Activated naive CD8-positive, alpha-beta T cell treated with anti-CD3 and anti-CD28 coated beads, Interleukin-2, amount 10 ng/mL, durations not matched to agents 7 days and 5 days (primary cell): Measurements from ENCODE around the gene CD46. TPM values are rescaled to one million over a fixed set of nuclear protein-coding genes. Genes with fewer than 3 reads are reported as not detected.
A peak's percentile ranks its signal among the peaks of the same experiment; 100 is the strongest.
"Not testable (repeated sequence)": the region's sequence is repeated elsewhere in the genome, so short reads cannot be mapped to it uniquely, and the experiment has no call there.

Experiments used
- ATAC-seq: fragments of 150-1000 bp; cut with Tn5 transposase; one replicate; pipeline ENCODE4 v1.10.0; 2021; ENCODE audit warnings: low read depth, moderate library complexity
- POLR2A ChIA-PET: fragments of 350-600 bp; sonication (Branson Sonifier 250); formaldehyde crosslinking; loops from one replicate; lab custom pipeline; 2021; ENCODE audit warnings: antibody characterized with exemption; lab: Charles Lee
- DNase-seq: peaks from one replicate; pipeline ENCODE4 v3.0.0; 2021
- H3K27ac Mint-ChIP-seq: one replicate; pipeline ENCODE4 v1.8.0; 2022; ENCODE audit warnings: mild to moderate bottlenecking, mixed read lengths
- H3K27me3 Mint-ChIP-seq: one replicate; pipeline ENCODE4 v1.8.0; 2022; ENCODE audit warnings: mild to moderate bottlenecking, moderate library complexity, mixed read lengths
- H3K36me3 Mint-ChIP-seq: one replicate; pipeline ENCODE4 v1.8.0; 2021; ENCODE audit warnings: mild to moderate bottlenecking, mixed read lengths
- H3K4me1 Mint-ChIP-seq: one replicate; pipeline ENCODE4 v1.8.0; 2021; ENCODE audit warnings: mixed read lengths
- H3K4me3 Mint-ChIP-seq: one replicate; pipeline ENCODE4 v1.8.0; 2022; ENCODE audit warnings: mild to moderate bottlenecking, moderate library complexity, mixed read lengths
- H3K9me3 Mint-ChIP-seq: one replicate; pipeline ENCODE4 v1.8.0; 2021; ENCODE audit warnings: mixed read lengths
- total RNA-seq, 2 experiments: library from RNA; stranded (reverse); gene quantifications; one replicate each; pipeline ENCODE4 v1.2.3, GENCODE V29; 2021

The CD46 gene
- total RNA-seq, 2 experiments from 2014 or later = 146 to 151 TPM

GRCh38 chr1:207755846-207756693 lies 4.2 kb downstream of the CD46 start:
- Mint-ChIP-seq H3K9me3 (no peaks in the 10 kb centered on the region), H3K4me1 (peaks cover 44% of the 10 kb centered on the region), H3K27me3 (no peaks in the 10 kb centered on the region), H3K27ac (peak overlapping the region; percentile 36), H3K4me3 (no peak overlapping the region), H3K36me3 (peaks cover 24% of the 10 kb centered on the region)
- POLR2A ChIA-PET = interaction anchor here (1.3 kb wide), 1 partner anchor 207 kb away, joined by 3 read pairs; no protein-coding TSS in a partner anchor
- ATAC-seq = no peak
- DNase-seq = no peak

GRCh38 chr1:207762622-207763021 lies 10.8 kb downstream of the CD46 start:
- H3K36me3 Mint-ChIP-seq = peaks cover 56% of the 10 kb centered on the region
- DNase-seq (no peak), ATAC-seq (no peak)
- POLR2A ChIA-PET = no interaction called here
- H3K4me1 Mint-ChIP-seq = peaks cover 6% of the 10 kb centered on the region
- no peak overlapping the region for H3K27ac Mint-ChIP-seq
- no peak overlapping the region for H3K4me3 Mint-ChIP-seq
- no peaks in the 10 kb centered on the region for H3K9me3 Mint-ChIP-seq
- no peaks in the 10 kb centered on the region for H3K27me3 Mint-ChIP-seq

- H3K4me1 Mint-ChIP-seq = peaks cover 2% of the 10 kb centered on the region
Observed at GRCh38 chr1:207763091-207763490, 11.2 kb downstream of the CD46 start.

GRCh38 chr1:207763972-207764371 lies 12.1 kb downstream of the CD46 start:
- ATAC-seq (no peak), DNase-seq (no peak)
- Mint-ChIP-seq H3K4me1 (peaks cover 3% of the 10 kb centered on the region), H3K4me3 (no peak overlapping the region), H3K36me3 (peaks cover 60% of the 10 kb centered on the region), H3K27ac (no peak overlapping the region), H3K27me3 (no peaks in the 10 kb centered on the region), H3K9me3 (no peaks in the 10 kb centered on the region)
- POLR2A ChIA-PET = no interaction called here

More at GRCh38 chr1:207763091-207763490, 11.2 kb downstream of the CD46 start:
- POLR2A ChIA-PET = no interaction called here
- no peaks in the 10 kb centered on the region for H3K27me3 Mint-ChIP-seq
- no peak for ATAC-seq
- H3K4me3 Mint-ChIP-seq = no peak overlapping the region
- H3K36me3 Mint-ChIP-seq = peaks cover 56% of the 10 kb centered on the region
- no peaks in the 10 kb centered on the region for H3K9me3 Mint-ChIP-seq
- no peak for DNase-seq
- no peak overlapping the region for H3K27ac Mint-ChIP-seq

GRCh38 chr1:207766569-207766968 lies 14.7 kb downstream of the CD46 start:
- Mint-ChIP-seq H3K27me3 (no peaks in the 10 kb centered on the region), H3K4me1 (peaks cover 3% of the 10 kb centered on the region), H3K27ac (no peak overlapping the region), H3K4me3 (no peak overlapping the region), H3K36me3 (peaks cover 76% of the 10 kb centered on the region), H3K9me3 (peaks cover 6% of the 10 kb centered on the region)
- POLR2A ChIA-PET = no interaction called here
- no peak for DNase-seq
- no peak for ATAC-seq

- not testable (repeated sequence) for H3K4me3 Mint-ChIP-seq
Observed at GRCh38 chr1:207770514-207770913, 18.7 kb downstream of the CD46 start.

GRCh38 chr1:207776045-207776444 lies 24.2 kb downstream of the CD46 start:
- ATAC-seq, H3K27ac Mint-ChIP-seq, H3K27me3 Mint-ChIP-seq, DNase-seq, POLR2A ChIA-PET, H3K4me3 Mint-ChIP-seq: not testable (repeated sequence)
- Mint-ChIP-seq H3K4me1 (peaks cover 16% of the 10 kb centered on the region), H3K36me3 (peaks cover 83% of the 10 kb centered on the region), H3K9me3 (peaks cover 14% of the 10 kb centered on the region)

More at GRCh38 chr1:207770514-207770913, 18.7 kb downstream of the CD46 start:
- peaks cover 14% of the 10 kb centered on the region for H3K4me1 Mint-ChIP-seq
- POLR2A ChIA-PET, H3K27me3 Mint-ChIP-seq, ATAC-seq, DNase-seq, H3K27ac Mint-ChIP-seq: not testable (repeated sequence)
- peaks cover 11% of the 10 kb centered on the region for H3K9me3 Mint-ChIP-seq
- H3K36me3 Mint-ChIP-seq = peaks cover 79% of the 10 kb centered on the region

GRCh38 chr1:207777412-207777811 lies 25.6 kb downstream of the CD46 start:
- DNase-seq, H3K4me3 Mint-ChIP-seq, H3K27ac Mint-ChIP-seq, H3K9me3 Mint-ChIP-seq, H3K27me3 Mint-ChIP-seq, ATAC-seq, POLR2A ChIA-PET: not testable (repeated sequence)
- peaks cover 78% of the 10 kb centered on the region for H3K36me3 Mint-ChIP-seq
- peaks cover 15% of the 10 kb centered on the region for H3K4me1 Mint-ChIP-seq

GRCh38 chr1:207779008-207779407 lies 27.2 kb downstream of the CD46 start:
- POLR2A ChIA-PET = no interaction called here
- no peak overlapping the region for H3K4me3 Mint-ChIP-seq
- peaks cover 7% of the 10 kb centered on the region for H3K9me3 Mint-ChIP-seq
- H3K27me3 Mint-ChIP-seq = no peaks in the 10 kb centered on the region
- DNase-seq = no peak
- no peak overlapping the region for H3K27ac Mint-ChIP-seq
- H3K4me1 Mint-ChIP-seq = peaks cover 9% of the 10 kb centered on the region
- H3K36me3 Mint-ChIP-seq = peaks cover 69% of the 10 kb centered on the region
- ATAC-seq = no peak

GRCh38 chr1:207781312-207781711 lies 29.5 kb downstream of the CD46 start:
- ATAC-seq (no peak), DNase-seq (no peak)
- Mint-ChIP-seq H3K4me3 (no peak overlapping the region), H3K4me1 (peaks cover 10% of the 10 kb centered on the region), H3K36me3 (peaks cover 61% of the 10 kb centered on the region), H3K27me3 (no peaks in the 10 kb centered on the region), H3K27ac (no peak overlapping the region), H3K9me3 (peaks cover 6% of the 10 kb centered on the region)
- POLR2A ChIA-PET = no interaction called here

GRCh38 chr1:207787776-207788175 lies 35.9 kb downstream of the CD46 start:
- Mint-ChIP-seq H3K4me3 (no peak overlapping the region), H3K36me3 (peaks cover 17% of the 10 kb centered on the region), H3K4me1 (peaks cover 4% of the 10 kb centered on the region), H3K27ac (no peak overlapping the region), H3K27me3 (no peaks in the 10 kb centered on the region), H3K9me3 (peaks cover 1% of the 10 kb centered on the region)
- POLR2A ChIA-PET = no interaction called here
- no peak for DNase-seq
- no peak for ATAC-seq

- Mint-ChIP-seq H3K9me3 (peaks cover 1% of the 10 kb centered on the region), H3K36me3 (peaks cover 11% of the 10 kb centered on the region), H3K4me1 (peaks cover 4% of the 10 kb centered on the region), H3K27ac (no peak overlapping the region), H3K4me3 (no peak overlapping the region), H3K27me3 (no peaks in the 10 kb centered on the region)
- DNase-seq = no peak
- no peak for ATAC-seq
- POLR2A ChIA-PET = interaction anchor here (0.6 kb wide), 1 partner anchor 83 kb away, joined by 3 read pairs; no protein-coding TSS in a partner anchor
Observed at GRCh38 chr1:207789386-207789785, 37.5 kb downstream of the CD46 start.

- POLR2A ChIA-PET = interaction anchor here (0.6 kb wide), 1 partner anchor 82 kb away, joined by 3 read pairs; no protein-coding TSS in a partner anchor
- H3K4me3 Mint-ChIP-seq = no peak overlapping the region
- H3K4me1 Mint-ChIP-seq = peaks cover 4% of the 10 kb centered on the region
- H3K27me3 Mint-ChIP-seq = no peaks in the 10 kb centered on the region
- H3K36me3 Mint-ChIP-seq = peaks cover 6% of the 10 kb centered on the region
- H3K27ac Mint-ChIP-seq = no peak overlapping the region
- DNase-seq (no peak), ATAC-seq (no peak)
- H3K9me3 Mint-ChIP-seq = no peaks in the 10 kb centered on the region
Observed at GRCh38 chr1:207789792-207790787, 38.2 kb downstream of the CD46 start.
